Measurements from ENCODE around the gene CHN2. TPM values are rescaled to one million over a fixed set of nuclear protein-coding genes. Genes with fewer than 3 reads are reported as not detected.

CHN2 gene
- total RNA-seq, 4 donors from 2014 or later: 7.6 to 25.9 (median 17.8) TPM

GRCh38 chr7:29443552-29443951 is 249.0 kb downstream of the CHN2 start:
- DNase-seq (ENCODE audit: low spot score): no peak
- no peak for ATAC-seq (ENCODE audit: low FRiP score)
- TF ChIP-seq, protein P1, sequence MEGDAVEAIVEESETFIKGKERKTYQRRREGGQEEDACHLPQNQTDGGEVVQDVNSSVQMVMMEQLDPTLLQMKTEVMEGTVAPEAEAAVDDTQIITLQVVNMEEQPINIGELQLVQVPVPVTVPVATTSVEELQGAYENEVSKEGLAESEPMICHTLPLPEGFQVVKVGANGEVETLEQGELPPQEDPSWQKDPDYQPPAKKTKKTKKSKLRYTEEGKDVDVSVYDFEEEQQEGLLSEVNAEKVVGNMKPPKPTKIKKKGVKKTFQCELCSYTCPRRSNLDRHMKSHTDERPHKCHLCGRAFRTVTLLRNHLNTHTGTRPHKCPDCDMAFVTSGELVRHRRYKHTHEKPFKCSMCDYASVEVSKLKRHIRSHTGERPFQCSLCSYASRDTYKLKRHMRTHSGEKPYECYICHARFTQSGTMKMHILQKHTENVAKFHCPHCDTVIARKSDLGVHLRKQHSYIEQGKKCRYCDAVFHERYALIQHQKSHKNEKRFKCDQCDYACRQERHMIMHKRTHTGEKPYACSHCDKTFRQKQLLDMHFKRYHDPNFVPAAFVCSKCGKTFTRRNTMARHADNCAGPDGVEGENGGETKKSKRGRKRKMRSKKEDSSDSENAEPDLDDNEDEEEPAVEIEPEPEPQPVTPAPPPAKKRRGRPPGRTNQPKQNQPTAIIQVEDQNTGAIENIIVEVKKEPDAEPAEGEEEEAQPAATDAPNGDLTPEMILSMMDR (IDR thresholded peaks at IDR 0.05): no peak

- TF ChIP-seq, protein P1 (IDR thresholded peaks at IDR 0.05): no peak
- no peak for ATAC-seq (ENCODE audit: low FRiP score)
Measured at GRCh38 chr7:29444267-29444666, 249.7 kb downstream of the CHN2 start.

GRCh38 chr7:29445736-29446135 is 251.2 kb downstream of the CHN2 start:
- TF ChIP-seq, protein P1 (IDR thresholded peaks at IDR 0.05): no peak
- ATAC-seq (ENCODE audit: low FRiP score): no peak
- DNase-seq (ENCODE audit: low spot score): no peak

More at GRCh38 chr7:29444267-29444666, 249.7 kb downstream of the CHN2 start:
- no peak for DNase-seq (ENCODE audit: low spot score)

- TF ChIP-seq, protein P1 (IDR thresholded peaks at IDR 0.05): no peak
- DNase-seq (ENCODE audit: low spot score): no peak
- ATAC-seq (ENCODE audit: low FRiP score): no peak
Measured at GRCh38 chr7:29447828-29448227, 253.3 kb downstream of the CHN2 start.

GRCh38 chr7:29449569-29450260 is 255.1 kb downstream of the CHN2 start:
- TF ChIP-seq, protein P1 (IDR thresholded peaks at IDR 0.05): no peak
- no peak for DNase-seq (ENCODE audit: low spot score)
- no peak for ATAC-seq (ENCODE audit: low FRiP score)

- ATAC-seq (ENCODE audit: low FRiP score) (no peak), DNase-seq (ENCODE audit: low spot score) (no peak)
- TF ChIP-seq, protein P1 (IDR thresholded peaks at IDR 0.05): no peak
Measured at GRCh38 chr7:29453021-29453420, 258.4 kb downstream of the CHN2 start.

- TF ChIP-seq, protein P1 (IDR thresholded peaks at IDR 0.05): no peak
- no peak for ATAC-seq (ENCODE audit: low FRiP score)
- DNase-seq (ENCODE audit: low spot score): no peak
Measured at GRCh38 chr7:29454464-29454863, 259.9 kb downstream of the CHN2 start.

Measured in omental fat pad (tissue), 4 donors.